T-helper 1 cell (primary cell): ENCODE data around the gene DNAH7.

Experiments used
- DNase-seq, 5 donors: peaks; one replicate each; pipeline ENCODE4 v3.0.0-alpha.2; 2012 to 2020

The DNAH7 gene

DNA sequence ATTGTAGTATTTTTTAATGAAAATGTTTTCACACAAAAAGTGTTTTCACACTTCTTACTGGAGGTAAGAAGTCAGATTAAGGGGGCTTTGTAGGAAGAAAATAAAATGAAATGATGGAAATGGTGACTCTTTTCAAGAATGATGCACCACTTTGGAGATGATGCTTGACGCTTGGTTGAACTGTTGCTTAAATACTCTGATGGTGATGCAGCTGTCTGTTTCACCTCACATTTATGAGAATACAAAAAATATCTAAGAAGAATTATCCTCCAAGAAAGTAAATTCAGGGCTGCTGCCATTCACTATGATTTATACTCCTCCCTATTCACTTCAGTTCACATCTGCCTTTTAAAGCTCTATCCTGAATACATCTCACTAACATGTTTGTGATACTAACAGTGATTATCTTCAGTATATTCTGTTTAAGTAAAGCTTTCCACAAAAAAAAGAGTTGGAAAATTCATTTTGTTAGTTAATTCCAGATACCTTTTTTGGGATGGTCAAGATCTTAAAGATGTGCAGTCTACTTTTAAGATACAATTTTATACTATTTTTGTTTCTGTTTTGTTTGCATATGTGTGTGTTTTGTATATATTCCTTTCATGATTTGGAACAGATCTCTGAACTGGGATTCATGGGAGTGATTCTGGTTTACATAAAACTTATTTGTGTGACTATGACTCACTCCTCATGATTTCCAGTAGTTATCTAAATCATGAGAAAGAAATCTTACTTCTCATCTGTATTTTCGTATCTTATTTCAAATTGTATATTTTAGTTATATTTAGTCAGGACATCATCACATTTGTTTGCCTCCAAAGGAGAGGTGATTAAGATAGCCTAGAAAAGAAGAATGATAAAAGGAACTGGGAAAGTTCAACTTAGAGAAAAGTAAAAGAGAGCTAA, 358.5 kb downstream of the DNAH7 start:
- DNase-seq = no peak

- DNase-seq = no peak
These were observed 362.3 kb downstream of the DNAH7 start for GRCh38 chr2:195706161-195706900.

DNA sequence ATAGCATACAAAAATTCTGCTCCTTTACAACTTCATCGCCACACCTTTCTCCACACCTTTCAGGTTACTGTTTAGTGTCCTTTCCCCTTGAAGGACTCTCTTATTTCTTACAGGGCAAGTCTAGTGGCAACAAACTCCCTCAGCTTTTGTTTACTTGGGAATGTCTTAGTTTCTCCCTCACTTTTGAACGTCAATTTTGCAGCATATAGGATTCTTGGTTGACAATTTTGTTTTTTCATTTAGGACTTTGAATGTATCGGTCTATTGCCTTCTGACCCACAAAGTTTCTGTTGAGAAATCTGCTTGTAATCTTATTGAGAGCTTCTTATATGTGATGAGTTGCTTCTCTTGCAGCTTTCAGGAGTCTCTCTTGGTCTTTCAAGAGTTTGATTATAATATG, 368.2 kb downstream of the DNAH7 start:
- DNase-seq = no peak

DNA sequence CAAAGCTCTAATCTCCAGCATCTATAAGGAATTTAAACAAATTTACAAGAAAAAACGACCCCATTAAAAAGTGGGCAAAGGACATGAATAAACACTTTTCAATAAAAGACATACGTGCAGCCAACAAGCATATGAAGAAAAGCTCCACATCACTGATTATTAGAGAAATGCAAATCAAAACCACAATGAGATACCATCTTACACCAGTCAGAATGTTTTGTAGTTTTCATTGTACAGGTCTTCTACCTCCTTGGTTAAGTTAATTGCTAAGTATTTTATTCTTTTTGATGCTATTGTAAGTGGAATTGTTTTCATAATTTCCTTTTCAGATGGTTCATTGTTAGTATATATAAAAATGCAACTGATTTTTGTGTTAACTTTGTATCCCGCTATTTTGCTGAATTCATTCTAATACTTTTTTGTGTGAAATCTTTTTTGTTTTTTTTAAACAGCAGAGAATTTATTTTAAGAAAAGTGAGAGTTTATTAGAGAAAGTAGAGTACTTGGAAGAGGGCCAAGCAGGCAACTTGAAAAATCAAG, 370.9 kb downstream of the DNAH7 start:
- DNase-seq = no peak

GRCh38 chr2:195696012-195696411, 372.6 kb downstream of the DNAH7 start:
- DNase-seq = no peak

GRCh38 chr2:195695002-195695631, 373.5 kb downstream of the DNAH7 start:
- DNase-seq = no peak

DNA sequence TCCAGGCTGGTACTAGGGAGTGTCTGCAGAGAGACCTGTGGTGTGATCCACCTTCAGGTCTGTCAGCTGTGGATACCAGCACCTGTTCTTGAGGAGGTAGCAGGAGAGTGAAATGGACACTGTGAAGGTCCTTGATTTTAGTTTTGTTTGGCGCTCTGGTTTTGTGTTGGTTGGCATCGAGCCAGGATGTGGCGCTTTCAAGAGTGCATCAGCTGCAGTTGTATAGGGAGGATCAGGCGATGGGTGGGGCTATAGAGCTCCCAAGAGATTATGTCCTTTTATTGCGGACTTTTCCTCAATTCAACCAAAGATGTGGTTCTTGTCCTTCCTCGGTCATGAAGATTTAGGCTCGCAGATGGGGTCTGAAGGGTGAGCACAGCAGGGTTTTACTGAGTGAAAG, 374.1 kb downstream of the DNAH7 start:
- no peak for DNase-seq

- peak in 1 of 5 donors; percentile 11 for DNase-seq
These were observed 376.1 kb downstream of the DNAH7 start for GRCh38 chr2:195692531-195692930.
